HepG2 (cell line): ENCODE measurements around the gene CAPG. TPM values are rescaled to one million over a fixed set of nuclear protein-coding genes. Genes with fewer than 3 reads are reported as not detected.
A peak's percentile ranks its signal among the peaks of the same experiment; 100 is the strongest.

ENCODE experiments used
- ARID5B ChIP-seq: IDR thresholded peaks from 2 replicates; pipeline ENCODE4 v1.4.0; 2020; ENCODE audit warnings: mild to moderate bottlenecking, missing genetic modification reagents
- CEBPB ChIP-seq: IDR thresholded peaks from 2 replicates; pipeline ENCODE4 v1.6.1; 2011; ENCODE audit warnings: low read depth, low read length, improper control_type of control experiment, borderline replicate concordance
- EP300 ChIP-seq, 3 experiments: sonication (generic) in 1 of 3; formaldehyde crosslinking in 1 of 3; IDR thresholded peaks; 2 replicates each; pipeline versions ENCODE4 v1.5.1 to v1.6.1; 2011 to 2020; ENCODE audit warnings: low read depth in 2 of 3, low read length in 2 of 3, borderline replicate concordance in 1 of 3, improper control_type of control experiment in 1 of 3, mild to moderate bottlenecking in 1 of 3, missing genetic modification reagents in 1 of 3, moderate library complexity in 1 of 3
- FOXA1 ChIP-seq, 2 experiments: fragments of 450-650 bp in 1 of 2; sonication (generic) in 1 of 2; formaldehyde crosslinking in 1 of 2; IDR thresholded peaks; 2 replicates each; pipeline versions ENCODE4 v1.4.0 to v1.6.1; 2016 to 2020; ENCODE audit warnings: missing genetic modification reagents in 1 of 2
- FOXJ3 ChIP-seq: sonication (generic); formaldehyde crosslinking; IDR thresholded peaks from 2 replicates; pipeline ENCODE4 v1.4.0; 2020; ENCODE audit warnings: missing genetic modification reagents, mild to moderate bottlenecking, borderline replicate concordance
- GRHL1 ChIP-seq: sonication (generic); formaldehyde crosslinking; conservative IDR thresholded peaks from 2 replicates; pipeline ENCODE4 v1.8.0; 2022; ENCODE audit warnings: missing genetic modification reagents
- HMG20B ChIP-seq: conservative IDR thresholded peaks from 2 replicates; pipeline ENCODE4 v1.6.1; 2016; ENCODE audit warnings: missing genetic modification reagents, missing compliant biosample characterization
- KMT2A ChIP-seq: sonication (generic); formaldehyde crosslinking; IDR thresholded peaks from 2 replicates; pipeline ENCODE4 v1.4.0; 2020; ENCODE audit warnings: missing genetic modification reagents
- NBN ChIP-seq: fragments of 450-650 bp; conservative IDR thresholded peaks from 2 replicates; pipeline ENCODE4 v1.6.1; 2017
- POLR2G ChIP-seq: fragments of 200-400 bp; formaldehyde crosslinking; IDR thresholded peaks from 2 replicates; pipeline ENCODE4 v1.6.1; 2018; ENCODE audit warnings: mild to moderate bottlenecking, low read depth, low read length, moderate library complexity
- SMARCC2 ChIP-seq: fragments of 450-650 bp; IDR thresholded peaks from 2 replicates; pipeline ENCODE4 v1.6.1; 2017; ENCODE audit warnings: antibody characterized with exemption, mild to moderate bottlenecking
- YEATS2 ChIP-seq: sonication (generic); formaldehyde crosslinking; IDR thresholded peaks from 2 replicates; pipeline ENCODE4 v1.4.0; 2020; ENCODE audit warnings: missing genetic modification reagents, borderline replicate concordance
- ZNF773 ChIP-seq: sonication (generic); formaldehyde crosslinking; IDR thresholded peaks from 2 replicates; pipeline ENCODE4 v1.4.0; 2020; ENCODE audit warnings: missing genetic modification reagents, borderline replicate concordance
- polyA plus RNA-seq, 8 experiments: library from polyadenylated mRNA; depleted of rRNA in 3 of 8; stranded (reverse) in 7 of 8; unstranded in 1 of 8; fragments of >200 nt; fragmentation: Illumina TruSeq in 4 of 8; extraction: Trizol in 4 of 8; gene quantifications; 2 replicates each; pipeline versions ENCODE4 v1.2.1 to v1.2.3, GENCODE V29; 2011 to 2016; ENCODE audit warnings: low read depth in 4 of 8, missing spikeins in 1 of 8, mixed read lengths in 1 of 8; ENCODE audit not compliant: insufficient read depth in 1 of 8
- total RNA-seq, 5 experiments: library from RNA; depleted of rRNA; stranded (reverse); fragments of >200 nt; fragmentation: Illumina TruSeq; extraction: Trizol; gene quantifications; 2 replicates each; pipeline ENCODE4 v1.2.3, GENCODE V29; 2016; ENCODE audit warnings: low read depth in 1 of 5
- TF ChIP-seq, protein P1 (sequence below): sonication (generic); formaldehyde crosslinking; IDR thresholded peaks from 2 replicates; pipeline ENCODE4 v1.5.0; 2020; ENCODE audit warnings: mild to moderate bottlenecking, missing genetic modification reagents, moderate library complexity
- TF ChIP-seq, protein P2 (sequence below): IDR thresholded peaks from 2 replicates; pipeline ENCODE4 v1.6.1; 2012; ENCODE audit warnings: inconsistent platforms
- TF ChIP-seq, protein P3 (sequence below): sonication (generic); formaldehyde crosslinking; IDR thresholded peaks from 2 replicates; pipeline ENCODE4 v1.4.0; 2020; ENCODE audit warnings: mild to moderate bottlenecking, missing genetic modification reagents

Gene CAPG
- total and polyA plus RNA-seq, 2 of the 13 experiments (the other 11 are each of a cell fraction or from before 2014, with no cell fraction given) = 12.7 to 18.2 TPM

GRCh38 chr2:85419009-85419675, 9.0 kb upstream of the CAPG start (continued):
- no peak; the same call in 1 of the 2 replicates for TF ChIP-seq ARID5B (CRISPR knock-in tag)
- TF ChIP-seq, protein P1, sequence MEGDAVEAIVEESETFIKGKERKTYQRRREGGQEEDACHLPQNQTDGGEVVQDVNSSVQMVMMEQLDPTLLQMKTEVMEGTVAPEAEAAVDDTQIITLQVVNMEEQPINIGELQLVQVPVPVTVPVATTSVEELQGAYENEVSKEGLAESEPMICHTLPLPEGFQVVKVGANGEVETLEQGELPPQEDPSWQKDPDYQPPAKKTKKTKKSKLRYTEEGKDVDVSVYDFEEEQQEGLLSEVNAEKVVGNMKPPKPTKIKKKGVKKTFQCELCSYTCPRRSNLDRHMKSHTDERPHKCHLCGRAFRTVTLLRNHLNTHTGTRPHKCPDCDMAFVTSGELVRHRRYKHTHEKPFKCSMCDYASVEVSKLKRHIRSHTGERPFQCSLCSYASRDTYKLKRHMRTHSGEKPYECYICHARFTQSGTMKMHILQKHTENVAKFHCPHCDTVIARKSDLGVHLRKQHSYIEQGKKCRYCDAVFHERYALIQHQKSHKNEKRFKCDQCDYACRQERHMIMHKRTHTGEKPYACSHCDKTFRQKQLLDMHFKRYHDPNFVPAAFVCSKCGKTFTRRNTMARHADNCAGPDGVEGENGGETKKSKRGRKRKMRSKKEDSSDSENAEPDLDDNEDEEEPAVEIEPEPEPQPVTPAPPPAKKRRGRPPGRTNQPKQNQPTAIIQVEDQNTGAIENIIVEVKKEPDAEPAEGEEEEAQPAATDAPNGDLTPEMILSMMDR (CRISPR knock-in tag) = no peak
- TF ChIP-seq GRHL1 (CRISPR knock-in tag) = no peak
- TF ChIP-seq FOXA1 (IDR thresholded peaks at IDR 0.05) = no peak
- no peak for TF ChIP-seq FOXA1 (CRISPR knock-in tag; IDR thresholded peaks at IDR 0.05)
- TF ChIP-seq HMG20B (CRISPR knock-in tag) = no peak
- TF ChIP-seq, protein P2, sequence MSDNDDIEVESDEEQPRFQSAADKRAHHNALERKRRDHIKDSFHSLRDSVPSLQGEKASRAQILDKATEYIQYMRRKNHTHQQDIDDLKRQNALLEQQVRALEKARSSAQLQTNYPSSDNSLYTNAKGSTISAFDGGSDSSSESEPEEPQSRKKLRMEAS = no peak; the same call in 1 of the 2 replicates
- TF ChIP-seq SMARCC2 = no peak
- TF ChIP-seq KMT2A (CRISPR knock-in tag) = no peak; the same call in 1 of the 2 replicates
- TF ChIP-seq, protein P3, sequence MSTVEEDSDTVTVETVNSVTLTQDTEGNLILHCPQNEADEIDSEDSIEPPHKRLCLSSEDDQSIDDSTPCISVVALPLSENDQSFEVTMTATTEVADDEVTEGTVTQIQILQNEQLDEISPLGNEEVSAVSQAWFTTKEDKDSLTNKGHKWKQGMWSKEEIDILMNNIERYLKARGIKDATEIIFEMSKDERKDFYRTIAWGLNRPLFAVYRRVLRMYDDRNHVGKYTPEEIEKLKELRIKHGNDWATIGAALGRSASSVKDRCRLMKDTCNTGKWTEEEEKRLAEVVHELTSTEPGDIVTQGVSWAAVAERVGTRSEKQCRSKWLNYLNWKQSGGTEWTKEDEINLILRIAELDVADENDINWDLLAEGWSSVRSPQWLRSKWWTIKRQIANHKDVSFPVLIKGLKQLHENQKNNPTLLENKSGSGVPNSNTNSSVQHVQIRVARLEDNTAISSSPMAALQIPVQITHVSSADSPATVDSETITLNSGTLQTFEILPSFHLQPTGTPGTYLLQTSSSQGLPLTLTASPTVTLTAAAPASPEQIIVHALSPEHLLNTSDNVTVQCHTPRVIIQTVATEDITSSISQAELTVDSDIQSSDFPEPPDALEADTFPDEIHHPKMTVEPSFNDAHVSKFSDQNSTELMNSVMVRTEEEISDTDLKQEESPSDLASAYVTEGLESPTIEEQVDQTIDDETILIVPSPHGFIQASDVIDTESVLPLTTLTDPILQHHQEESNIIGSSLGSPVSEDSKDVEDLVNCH (CRISPR knock-in tag) = no peak
- no peak for TF ChIP-seq FOXJ3
- TF ChIP-seq NBN = no peak
- no peak for TF ChIP-seq CEBPB
- TF ChIP-seq POLR2G = peak; percentile 59
- TF ChIP-seq YEATS2 = no peak
- TF ChIP-seq ZNF773 (CRISPR knock-in tag) = peak; percentile 19; the same call in 1 of the 2 replicates
- TF ChIP-seq EP300 (IDR thresholded peaks at IDR 0.05; ENCODE audit: low read depth in 2 of 2, low read length in 2 of 2) = no peak
- TF ChIP-seq EP300 (CRISPR knock-in tag; IDR thresholded peaks at IDR 0.05; ENCODE audit: borderline replicate concordance) = no peak
